ENCODE data around the gene EVX2. TPM values are rescaled to one million over a fixed set of nuclear protein-coding genes. Genes with fewer than 3 reads are reported as not detected.

Gene EVX2
- total and polyA plus RNA-seq, 2 donors (not counting 1 experiment from before 2014, with no cell fraction given), result not detected

DNA sequence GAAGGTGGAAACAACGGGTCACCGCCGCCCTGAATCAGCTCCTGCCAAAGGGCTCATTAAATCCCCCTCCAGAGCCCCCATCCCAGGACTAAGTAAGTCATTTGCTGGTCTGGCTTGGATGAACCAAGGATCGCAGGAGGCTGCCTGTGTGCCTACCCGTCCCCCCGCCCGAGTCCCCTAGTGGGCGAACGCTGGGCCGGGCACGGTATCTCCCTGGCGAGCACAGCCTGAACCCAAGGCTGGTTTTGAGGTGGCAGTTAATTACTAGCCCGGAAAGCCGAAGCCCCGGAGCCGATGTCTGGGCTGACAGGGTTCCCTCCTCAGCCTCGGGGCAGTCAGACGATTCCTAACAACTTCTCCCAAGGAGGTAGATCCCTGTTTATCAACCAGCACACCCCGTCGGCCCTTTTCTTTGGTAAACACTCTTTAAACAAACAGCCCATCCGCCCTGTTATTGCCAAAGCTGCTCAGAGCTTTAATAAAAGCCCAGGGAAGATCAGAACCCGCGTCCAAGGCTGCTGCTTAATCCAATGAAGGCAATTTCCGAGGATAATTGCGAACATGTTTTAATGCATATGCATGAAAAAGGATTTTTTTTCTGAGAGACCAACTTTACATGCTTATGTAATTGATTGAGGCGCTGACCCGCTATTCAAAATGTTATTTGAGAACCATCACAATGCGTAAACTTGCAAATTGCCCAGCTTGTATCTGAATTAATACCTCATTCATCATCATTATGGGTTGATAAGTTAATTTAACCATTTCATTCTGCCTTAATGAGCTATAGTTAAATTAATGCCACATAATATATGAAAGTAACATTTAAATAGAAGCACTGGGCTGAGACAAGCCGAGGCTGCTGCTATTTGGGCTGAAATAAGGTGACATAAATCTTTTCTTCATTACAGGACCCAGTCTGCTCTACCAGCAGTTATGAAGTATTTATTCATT lies 10.5 kb downstream of the EVX2 start:
- Mint-ChIP-seq H3K9me3 (ENCODE audit: insufficient read depth) (no peaks in the 10 kb centered on the region), H3K27me3 (peaks cover 77% of the 10 kb centered on the region), H3K4me1 (no peaks in the 10 kb centered on the region), H3K27ac (no peak overlapping the region), H3K4me3 (no peak overlapping the region)
- no peak overlapping the region for H2AFZ ChIP-seq (ENCODE audit: insufficient read depth, low read depth, low read length, poor library complexity, severe bottlenecking)
- peak; percentile 23 for DNase-seq
- no peak overlapping the region for H3K9ac ChIP-seq (ENCODE audit: low read length)
- H3K27ac ChIP-seq (ENCODE audit: low read length in 2 of 2), result no peak overlapping the region
- H3K27me3 ChIP-seq (replicated peaks in 1 of 4; ENCODE audit: control extremely low read depth in 1 of 4, control insufficient read depth in 3 of 4, insufficient read depth in 4 of 4, low read length in 3 of 4), result peaks cover 1 to 86% (median 67%) of the 10 kb centered on the region in 4 experiments
- peaks cover 4 to 8% of the 10 kb centered on the region in 2 donors for H3K4me1 ChIP-seq (ENCODE audit: control insufficient read depth in 2 of 2, insufficient read depth in 2 of 2, low read length in 2 of 2)
- no peak overlapping the region for H3K4me3 ChIP-seq (ENCODE audit: control extremely low read depth in 1 of 5, extremely low read depth in 1 of 5, insufficient read depth in 1 of 5, low read depth in 2 of 5, low read length in 4 of 5)
- ChIA-PET CTCF (interaction anchor here (1.1 kb wide), 1 partner anchor 12 kb away, joined by 3 read pairs; no protein-coding TSS in a partner anchor), POLR2A (no interaction called here)
- TF ChIP-seq, protein P1, sequence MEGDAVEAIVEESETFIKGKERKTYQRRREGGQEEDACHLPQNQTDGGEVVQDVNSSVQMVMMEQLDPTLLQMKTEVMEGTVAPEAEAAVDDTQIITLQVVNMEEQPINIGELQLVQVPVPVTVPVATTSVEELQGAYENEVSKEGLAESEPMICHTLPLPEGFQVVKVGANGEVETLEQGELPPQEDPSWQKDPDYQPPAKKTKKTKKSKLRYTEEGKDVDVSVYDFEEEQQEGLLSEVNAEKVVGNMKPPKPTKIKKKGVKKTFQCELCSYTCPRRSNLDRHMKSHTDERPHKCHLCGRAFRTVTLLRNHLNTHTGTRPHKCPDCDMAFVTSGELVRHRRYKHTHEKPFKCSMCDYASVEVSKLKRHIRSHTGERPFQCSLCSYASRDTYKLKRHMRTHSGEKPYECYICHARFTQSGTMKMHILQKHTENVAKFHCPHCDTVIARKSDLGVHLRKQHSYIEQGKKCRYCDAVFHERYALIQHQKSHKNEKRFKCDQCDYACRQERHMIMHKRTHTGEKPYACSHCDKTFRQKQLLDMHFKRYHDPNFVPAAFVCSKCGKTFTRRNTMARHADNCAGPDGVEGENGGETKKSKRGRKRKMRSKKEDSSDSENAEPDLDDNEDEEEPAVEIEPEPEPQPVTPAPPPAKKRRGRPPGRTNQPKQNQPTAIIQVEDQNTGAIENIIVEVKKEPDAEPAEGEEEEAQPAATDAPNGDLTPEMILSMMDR (IDR thresholded peaks at IDR 0.05), result no peak
- no peak for TF ChIP-seq EZH2 (IDR thresholded peaks at IDR 0.05; ENCODE audit: borderline replicate concordance, insufficient read depth, low read depth, low read length, poor library complexity, severe bottlenecking)
- H4K20me1 ChIP-seq (ENCODE audit: control insufficient read depth, insufficient read depth, low read length, poor library complexity, severe bottlenecking), result no peaks in the 10 kb centered on the region
- no peak for ATAC-seq (ENCODE audit: low read depth)
- no peak overlapping the region for H3K4me2 ChIP-seq (replicated peaks; ENCODE audit: low read depth, low read length, poor library complexity, severe bottlenecking)
- 10% methylated on average over 24 of the region's 29 CpGs for WGBS (ENCODE audit: insufficient coverage)
- intact Hi-C loops (cut with micrococcal nuclease), result no loop called here
- H3K9me3 ChIP-seq (ENCODE audit: control extremely low read depth in 1 of 3, control insufficient read depth in 2 of 3, insufficient read depth in 1 of 3, low read length in 2 of 3), result peaks cover 0 to 25% (median 5%) of the 10 kb centered on the region in 3 donors
- H3K36me3 ChIP-seq (replicated peaks in 1 of 2; ENCODE audit: control extremely low read depth in 1 of 2, control insufficient read depth in 1 of 2, extremely low read depth in 1 of 2, insufficient read depth in 2 of 2, low read length in 1 of 2), result no peaks in the 10 kb centered on the region
- no peaks in the 10 kb centered on the region for H3K79me2 ChIP-seq (ENCODE audit: control insufficient read depth, insufficient read depth, low read length)

DNA sequence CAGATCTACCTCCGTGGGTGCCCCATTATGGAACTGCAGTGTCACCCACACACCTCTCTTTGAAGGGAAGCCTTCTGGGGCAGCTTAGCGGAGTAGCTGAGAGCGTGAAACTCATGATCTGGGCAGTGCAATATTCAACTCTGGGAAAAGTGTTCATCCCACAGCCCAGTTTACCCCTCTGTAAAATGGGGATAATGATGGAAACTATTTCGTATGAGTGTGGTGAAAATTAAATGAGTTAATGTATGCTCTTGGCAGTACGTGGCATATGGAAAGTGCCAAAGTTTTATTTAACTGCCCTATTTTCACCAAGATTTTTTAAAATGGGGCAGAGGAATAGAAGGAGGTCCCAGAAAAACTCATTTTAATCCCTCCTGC lies 11.5 kb downstream of the EVX2 start:
- Histone ChIP-seq H2AFZ (ENCODE audit: insufficient read depth, low read depth, low read length, poor library complexity, severe bottlenecking) (no peak overlapping the region), H3K27me3 (replicated peaks in 1 of 4; ENCODE audit: control extremely low read depth in 1 of 4, control insufficient read depth in 3 of 4, insufficient read depth in 4 of 4, low read length in 3 of 4) (peaks cover 1 to 94% (median 68%) of the 10 kb centered on the region in 4 experiments), H3K4me1 (ENCODE audit: control insufficient read depth in 2 of 2, insufficient read depth in 2 of 2, low read length in 2 of 2) (peaks cover 6 to 14% of the 10 kb centered on the region in 2 donors), H3K27ac (ENCODE audit: low read length in 2 of 2) (no peak overlapping the region), H3K79me2 (ENCODE audit: control insufficient read depth, insufficient read depth, low read length) (no peaks in the 10 kb centered on the region), H3K9me3 (ENCODE audit: control extremely low read depth in 1 of 3, control insufficient read depth in 2 of 3, insufficient read depth in 1 of 3, low read length in 2 of 3) (peaks cover 0 to 31% (median 3%) of the 10 kb centered on the region in 3 donors), H3K9ac (ENCODE audit: low read length) (no peak overlapping the region), H3K4me2 (replicated peaks; ENCODE audit: low read depth, low read length, poor library complexity, severe bottlenecking) (no peak overlapping the region), H4K20me1 (ENCODE audit: control insufficient read depth, insufficient read depth, low read length, poor library complexity, severe bottlenecking) (no peaks in the 10 kb centered on the region), H3K4me3 (ENCODE audit: control extremely low read depth in 1 of 5, extremely low read depth in 1 of 5, insufficient read depth in 1 of 5, low read depth in 2 of 5, low read length in 4 of 5) (no peak overlapping the region), H3K36me3 (replicated peaks in 1 of 2; ENCODE audit: control extremely low read depth in 1 of 2, control insufficient read depth in 1 of 2, extremely low read depth in 1 of 2, insufficient read depth in 2 of 2, low read length in 1 of 2) (no peaks in the 10 kb centered on the region)
- ChIA-PET CTCF (no interaction called here), POLR2A (no interaction called here)
- WGBS (ENCODE audit: insufficient coverage), result 20% methylated on average over 1 of the region's 5 CpGs
- no peak overlapping the region for H3K4me3 Mint-ChIP-seq
- intact Hi-C loops (cut with micrococcal nuclease), result no loop called here
- H3K27me3 Mint-ChIP-seq, result peaks cover 80% of the 10 kb centered on the region
- H3K9me3 Mint-ChIP-seq (ENCODE audit: insufficient read depth), result no peaks in the 10 kb centered on the region
- no peak for DNase-seq
- ATAC-seq (ENCODE audit: low read depth), result no peak
- no peak overlapping the region for H3K27ac Mint-ChIP-seq
- peaks cover 5% of the 10 kb centered on the region for H3K4me1 Mint-ChIP-seq
- TF ChIP-seq, protein P1 (IDR thresholded peaks at IDR 0.05), result no peak
- no peak for TF ChIP-seq EZH2 (IDR thresholded peaks at IDR 0.05; ENCODE audit: borderline replicate concordance, insufficient read depth, low read depth, low read length, poor library complexity, severe bottlenecking)
